PC-9 (cell line): Measurements from ENCODE around the gene SERPING1.

Source experiments
- EZH2 ChIP-seq: fragments of 200-600 bp; sonication (generic); IDR thresholded peaks from 2 replicates; pipeline ENCODE4 v1.8.0; 2017; ENCODE audit warnings: antibody characterized with exemption, low read depth
- TF ChIP-seq, protein P1 (sequence below): fragments of 200-600 bp; sonication (generic); conservative IDR thresholded peaks from 2 replicates; pipeline ENCODE4 v1.6.1; 2017; ENCODE audit warnings: mixed run types, antibody characterized with exemption, mild to moderate bottlenecking, moderate library complexity

DNA sequence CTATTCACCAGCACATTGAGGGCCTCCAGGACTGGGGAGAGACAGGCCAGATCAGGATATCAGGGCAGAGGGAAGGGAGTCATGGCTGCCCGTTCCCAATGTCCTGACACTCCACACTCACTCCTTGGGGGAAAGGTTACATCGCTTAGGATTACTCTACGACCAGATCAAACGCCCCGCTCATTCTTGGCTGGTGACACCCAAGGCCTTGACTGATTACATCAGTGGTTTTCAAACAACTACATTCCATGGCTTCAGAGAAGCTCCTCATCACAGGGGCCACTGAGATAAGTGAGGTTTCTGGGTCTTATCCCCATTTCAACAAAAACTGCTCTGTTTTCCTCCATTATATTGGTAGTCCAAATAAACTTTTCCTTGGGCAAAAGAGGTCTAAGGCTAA is 45.0 kb upstream of the SERPING1 start:
- TF ChIP-seq, protein P1, sequence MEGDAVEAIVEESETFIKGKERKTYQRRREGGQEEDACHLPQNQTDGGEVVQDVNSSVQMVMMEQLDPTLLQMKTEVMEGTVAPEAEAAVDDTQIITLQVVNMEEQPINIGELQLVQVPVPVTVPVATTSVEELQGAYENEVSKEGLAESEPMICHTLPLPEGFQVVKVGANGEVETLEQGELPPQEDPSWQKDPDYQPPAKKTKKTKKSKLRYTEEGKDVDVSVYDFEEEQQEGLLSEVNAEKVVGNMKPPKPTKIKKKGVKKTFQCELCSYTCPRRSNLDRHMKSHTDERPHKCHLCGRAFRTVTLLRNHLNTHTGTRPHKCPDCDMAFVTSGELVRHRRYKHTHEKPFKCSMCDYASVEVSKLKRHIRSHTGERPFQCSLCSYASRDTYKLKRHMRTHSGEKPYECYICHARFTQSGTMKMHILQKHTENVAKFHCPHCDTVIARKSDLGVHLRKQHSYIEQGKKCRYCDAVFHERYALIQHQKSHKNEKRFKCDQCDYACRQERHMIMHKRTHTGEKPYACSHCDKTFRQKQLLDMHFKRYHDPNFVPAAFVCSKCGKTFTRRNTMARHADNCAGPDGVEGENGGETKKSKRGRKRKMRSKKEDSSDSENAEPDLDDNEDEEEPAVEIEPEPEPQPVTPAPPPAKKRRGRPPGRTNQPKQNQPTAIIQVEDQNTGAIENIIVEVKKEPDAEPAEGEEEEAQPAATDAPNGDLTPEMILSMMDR, result no peak
- no peak for TF ChIP-seq EZH2
